Right lobe of liver (tissue), 4 donors: ENCODE measurements around the gene LRSAM1.

Experiments
- POLR2A ChIP-seq: fragments of 450-650 bp; IDR thresholded peaks from one replicate; pipeline ENCODE4 v1.6.1; 2017; ENCODE audit warnings: antibody characterized with exemption, mild to moderate bottlenecking
- TF ChIP-seq, protein P1 (sequence below), 4 donors: fragments of 200-600 bp in 3 of 4; fragments of 450-650 bp in 1 of 4; IDR thresholded peaks; one replicate each; pipeline versions ENCODE4 v1.5.1 to v1.8.0; 2016 to 2022; ENCODE audit warnings: antibody characterized with exemption in 4 of 4, mild to moderate bottlenecking in 2 of 4
- donor health status: DM: no; HTN: no; CAD: no.
- donor health status: DM: no; HTN: no; CAD: no.
- donor health status: DM: no; HTN: yes; CAD: no.

DNA sequence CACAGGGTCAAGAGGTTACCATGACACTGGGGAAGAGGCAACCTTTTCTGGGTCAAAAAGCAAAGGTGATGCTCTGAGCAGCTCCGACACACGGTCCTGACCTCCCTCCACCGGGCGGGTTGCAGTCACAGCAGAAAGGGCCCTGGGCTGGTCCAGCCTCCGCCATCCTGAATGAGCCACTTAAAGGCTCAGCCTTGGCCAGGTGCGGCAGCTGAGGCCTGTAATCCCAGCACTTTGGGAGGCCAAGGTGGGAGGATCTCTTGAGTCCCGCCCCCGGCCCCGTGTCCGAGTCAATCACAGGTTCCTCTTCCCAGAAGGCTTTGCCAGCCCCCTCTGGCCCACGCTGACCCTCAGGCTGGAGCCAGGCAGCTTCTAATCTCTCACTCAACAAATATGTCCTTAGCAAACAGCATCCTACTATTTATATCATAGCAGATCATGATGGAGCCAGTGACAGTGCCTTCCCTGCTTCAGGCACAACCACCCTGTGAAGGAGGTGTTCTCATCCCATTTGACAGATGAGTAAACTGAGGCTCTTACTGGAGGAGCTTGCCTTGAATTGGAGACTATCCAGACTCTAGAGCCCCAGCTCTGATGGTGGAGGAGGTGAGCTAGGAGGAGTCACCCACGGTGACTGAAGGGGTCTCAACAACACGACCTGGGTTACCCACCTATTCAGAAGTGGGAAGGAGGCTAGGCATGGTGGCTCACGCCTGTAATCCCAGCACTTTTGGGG, 79.1 kb downstream of the LRSAM1 start:
- TF ChIP-seq, protein P1, sequence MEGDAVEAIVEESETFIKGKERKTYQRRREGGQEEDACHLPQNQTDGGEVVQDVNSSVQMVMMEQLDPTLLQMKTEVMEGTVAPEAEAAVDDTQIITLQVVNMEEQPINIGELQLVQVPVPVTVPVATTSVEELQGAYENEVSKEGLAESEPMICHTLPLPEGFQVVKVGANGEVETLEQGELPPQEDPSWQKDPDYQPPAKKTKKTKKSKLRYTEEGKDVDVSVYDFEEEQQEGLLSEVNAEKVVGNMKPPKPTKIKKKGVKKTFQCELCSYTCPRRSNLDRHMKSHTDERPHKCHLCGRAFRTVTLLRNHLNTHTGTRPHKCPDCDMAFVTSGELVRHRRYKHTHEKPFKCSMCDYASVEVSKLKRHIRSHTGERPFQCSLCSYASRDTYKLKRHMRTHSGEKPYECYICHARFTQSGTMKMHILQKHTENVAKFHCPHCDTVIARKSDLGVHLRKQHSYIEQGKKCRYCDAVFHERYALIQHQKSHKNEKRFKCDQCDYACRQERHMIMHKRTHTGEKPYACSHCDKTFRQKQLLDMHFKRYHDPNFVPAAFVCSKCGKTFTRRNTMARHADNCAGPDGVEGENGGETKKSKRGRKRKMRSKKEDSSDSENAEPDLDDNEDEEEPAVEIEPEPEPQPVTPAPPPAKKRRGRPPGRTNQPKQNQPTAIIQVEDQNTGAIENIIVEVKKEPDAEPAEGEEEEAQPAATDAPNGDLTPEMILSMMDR (IDR thresholded peaks at IDR 0.05): no peak
- TF ChIP-seq POLR2A: no peak
